Loucy (cell line): ENCODE results near the gene SOX30.

Experiments used
- CTCF ChIP-seq: fragments of 200-600 bp; sonication (generic); conservative IDR thresholded peaks from 2 replicates; pipeline ENCODE4 v1.5.1; 2014; ENCODE audit warnings: mild to moderate bottlenecking, antibody characterized with exemption, low read length
- EZH2phosphoT487 ChIP-seq: fragments of 200-600 bp; IDR thresholded peaks from 2 replicates; pipeline ENCODE4 v1.6.1; 2018; ENCODE audit warnings: antibody characterized with exemption, mild to moderate bottlenecking, moderate library complexity, borderline replicate concordance

GRCh38 chr5:157576678-157577077 lies 75.6 kb downstream of the SOX30 start:
- TF ChIP-seq CTCF (no peak), EZH2phosphoT487 (no peak)
